K562 (cell line): ENCODE data around the gene ZNF618. TPM values are rescaled to one million over a fixed set of nuclear protein-coding genes. Genes with fewer than 3 reads are reported as not detected.

ENCODE experiments used
- ATAC-seq: fragments of 200-7000 bp; cut with Tn5 transposase; 3 replicates; pipeline ENCODE4 v1.9.1; 2020; ENCODE audit warnings: moderate library complexity
- BruUV-seq: library from RNA; stranded (reverse); fragments of 400-500 nt; replicated peaks from 2 replicates; lab custom pipeline; 2021; lab: Mats Ljungman, UMichigan
- CTCF ChIA-PET: fragments of 300-600 bp; formaldehyde crosslinking; extraction: SDS; loops from one replicate; lab custom pipeline; 2021; ENCODE audit warnings: low intra/inter-chr PET ratio; lab: Yijun Ruan, JAX
- POLR2A ChIA-PET: fragments of 300-600, 350-650 bp; sonication (Branson Sonifier 250); formaldehyde crosslinking; extraction: SDS; loops from one replicate; lab custom pipeline; 2021; ENCODE audit warnings: antibody characterized with exemption, inconsistent platforms; lab: Yijun Ruan, JAX
- DNase-seq, 4 experiments: peaks; one replicate each; pipeline versions ENCODE4 v3.0.0 to v3.0.0-alpha.2; 2011 to 2018; ENCODE audit warnings: low spot score in 3 of 4, mixed read lengths in 3 of 4; ENCODE audit errors: extremely low read depth in 1 of 4
- FAIRE-seq: peaks from 2 replicates; lab custom pipeline; 2011; peaks lifted over from hg19 to GRCh38; lab: Jason Lieb, UNC
- H2AFZ ChIP-seq: 2 replicates; pipeline ENCODE4 v1.6.0; 2011; ENCODE audit warnings: low read depth, low read length, control low read depth, inconsistent platforms
- H3K27ac ChIP-seq: fragments of 200-600 bp; 3 replicates; pipeline ENCODE4 v1.8.0; 2011; ENCODE audit warnings: low read depth, mild to moderate bottlenecking, control low read depth, inconsistent platforms, low read length, moderate library complexity, mixed read lengths; ENCODE audit errors: extremely low read depth
- H3K27me3 ChIP-seq, 2 experiments: fragments of 300-600 bp in 1 of 2; 2 replicates in 1 of 2; 3 replicates in 1 of 2; pipeline versions ENCODE4 v1.6.0 to v1.8.0; 2011; ENCODE audit warnings: inconsistent platforms in 2 of 2, low read length in 2 of 2, mild to moderate bottlenecking in 1 of 2, mixed read lengths in 1 of 2, moderate library complexity in 1 of 2; ENCODE audit not compliant: control insufficient read depth in 2 of 2, insufficient read depth in 2 of 2
- H3K36me3 ChIP-seq: fragments of 300-600 bp; 3 replicates; pipeline ENCODE4 v1.8.0; 2011; ENCODE audit warnings: mild to moderate bottlenecking, low read length, inconsistent platforms; ENCODE audit not compliant: control insufficient read depth, insufficient read depth
- H3K4me1 ChIP-seq, 2 experiments: fragments of 200-600 bp in 1 of 2; replicated peaks in 1 of 2; 2 replicates in 1 of 2; 3 replicates in 1 of 2; pipeline versions ENCODE4 v1.5.1 to v1.8.0; 2011; ENCODE audit warnings: inconsistent platforms in 2 of 2, low read length in 2 of 2, mild to moderate bottlenecking in 1 of 2, mixed read lengths in 1 of 2, moderate library complexity in 1 of 2; ENCODE audit not compliant: control insufficient read depth in 2 of 2, insufficient read depth in 2 of 2
- H3K4me2 ChIP-seq: 2 replicates; pipeline ENCODE4 v1.6.1; 2011; ENCODE audit warnings: low read length, control low read depth, inconsistent platforms, mixed read lengths; ENCODE audit not compliant: insufficient read depth
- H3K4me3 ChIP-seq: fragments of 200-600 bp; sonication (generic), shearing (Covaris generic); 2 replicates; pipeline ENCODE4 v1.5.1; 2016; ENCODE audit warnings: control low read depth, inconsistent platforms
- H3K79me2 ChIP-seq: fragments of 200-600 bp; 3 replicates; pipeline ENCODE4 v1.8.0; 2011; ENCODE audit warnings: low read length, inconsistent platforms; ENCODE audit not compliant: control insufficient read depth, insufficient read depth
- H3K9ac ChIP-seq, 2 experiments: 2 replicates each; pipeline versions ENCODE4 v1.6.0 to v1.6.1; 2011; ENCODE audit warnings: low read depth in 2 of 2, low read length in 2 of 2, control low read depth in 1 of 2, inconsistent platforms in 1 of 2, mild to moderate bottlenecking in 1 of 2, mixed read lengths in 1 of 2; ENCODE audit not compliant: insufficient read depth in 1 of 2
- H3K9me1 ChIP-seq: one replicate; pipeline ENCODE4 v1.6.0; 2011; ENCODE audit warnings: inconsistent platforms, mild to moderate bottlenecking, low read length, moderate library complexity; ENCODE audit not compliant: control insufficient read depth, insufficient read depth
- H3K9me3 ChIP-seq: replicated peaks from 2 replicates; pipeline ENCODE4 v1.5.1; 2011; ENCODE audit warnings: low read depth, low read length, inconsistent platforms; ENCODE audit not compliant: control insufficient read depth, insufficient read depth
- H4K20me1 ChIP-seq: replicated peaks from 2 replicates; pipeline ENCODE4 v1.6.1; 2011; ENCODE audit warnings: low read length, inconsistent platforms, mixed read lengths; ENCODE audit not compliant: control insufficient read depth, insufficient read depth
- HSF4 ChIP-seq: fragments of 250-450 bp; sonication (Bioruptor Pico); IDR thresholded peaks from 2 replicates; pipeline ENCODE4 v2.1.2; 2022; ENCODE audit warnings: mild to moderate bottlenecking, moderate library complexity, borderline replicate concordance
- MEF2D ChIP-seq: conservative IDR thresholded peaks from 2 replicates; pipeline ENCODE4 v1.6.1; 2016; ENCODE audit warnings: low read depth, missing genetic modification characterization, missing compliant biosample characterization
- NRF1 ChIP-seq, 2 experiments: fragments of 450-650 bp; IDR thresholded peaks in 1 of 2; conservative IDR thresholded peaks in 1 of 2; 2 replicates each; pipeline ENCODE4 v1.6.1; 2014; ENCODE audit warnings: mild to moderate bottlenecking in 2 of 2
- ZBTB40 ChIP-seq, 2 experiments: fragments of 450-650 bp in 1 of 2; sonication (generic) in 1 of 2; formaldehyde crosslinking in 1 of 2; IDR thresholded peaks; 2 replicates each; pipeline versions ENCODE4 v1.7.1 to v1.9.0; 2016 to 2022; ENCODE audit warnings: inconsistent platforms in 1 of 2, mild to moderate bottlenecking in 1 of 2, missing genetic modification reagents in 1 of 2
- ZFP1 ChIP-seq: fragments of 450-650 bp; formaldehyde crosslinking; IDR thresholded peaks from 2 replicates; pipeline ENCODE4 v1.4.0; 2020; ENCODE audit warnings: mild to moderate bottlenecking, mixed read lengths
- ZNF583 ChIP-seq: fragments of 250-450 bp; sonication (Bioruptor Pico); IDR thresholded peaks from 2 replicates; pipeline ENCODE4 v1.4.0; 2020
- ZNF668 ChIP-seq: fragments of 250-450 bp; sonication (Bioruptor Pico); IDR thresholded peaks from 2 replicates; pipeline ENCODE4 v1.8.0; 2022; ENCODE audit warnings: mild to moderate bottlenecking, inconsistent platforms
- ZNF695 ChIP-seq: fragments of 450-650 bp; formaldehyde crosslinking; IDR thresholded peaks from 2 replicates; pipeline ENCODE4 v1.4.0; 2020; ENCODE audit warnings: mild to moderate bottlenecking, moderate library complexity
- WGBS: fragments of 100-300 bp; shearing (Covaris generic); methylation state at CpG from one replicate; pipeline ENCODE4 v1.1.6; 2016; ENCODE audit warnings: low coverage, mixed read lengths; ENCODE audit not compliant: insufficient coverage; ENCODE audit errors: missing lambda C conversion rate; 5-methylcytosine and 5-hydroxymethylcytosine counted together
- in situ Hi-C: fragments of 300-500 bp; cut with MboI; formaldehyde crosslinking; loops from 4 replicates; pipeline ENCODE4 v1.15.0; 2018; ENCODE audit warnings: inconsistent platforms, mixed read lengths
- intact Hi-C: fragments of 100-400 bp; cut with micrococcal nuclease; formaldehyde crosslinking; loops from 2 replicates; pipeline ENCODE4 v1.14.2; 2022
- polyA plus RNA-seq, 8 experiments: library from polyadenylated mRNA; depleted of rRNA in 4 of 8; stranded (reverse) in 5 of 8; unstranded in 3 of 8; fragments of >200 nt; fragmentation: Nextera tagmentation in 2 of 8; fragmentation: Illumina TruSeq in 1 of 8; extraction: Ambion mirVana in 2 of 8; extraction: Trizol in 1 of 8; gene quantifications; 2 replicates each; pipeline versions ENCODE4 v1.2.1 to v1.2.3, GENCODE V29; 2011 to 2014; ENCODE audit warnings: inconsistent platforms in 1 of 8, missing spikeins in 1 of 8
- total RNA-seq, 7 experiments: library from RNA; depleted of rRNA in 6 of 7; stranded (reverse); fragments of >200 nt in 6 of 7; fragmentation: Illumina TruSeq in 2 of 7; extraction: Trizol in 2 of 7; gene quantifications; 2 replicates each; pipeline versions ENCODE4 v1.2.1 to v1.2.3, GENCODE V29; 2011 to 2021; ENCODE audit warnings: low replicate concordance in 1 of 7

The ZNF618 gene
- total and polyA plus RNA-seq, 9 of the 15 experiments (the other 6 are each of a cell fraction or from before 2014, with no cell fraction given) = 0.08 to 13.7 (median 3.4) TPM

DNA sequence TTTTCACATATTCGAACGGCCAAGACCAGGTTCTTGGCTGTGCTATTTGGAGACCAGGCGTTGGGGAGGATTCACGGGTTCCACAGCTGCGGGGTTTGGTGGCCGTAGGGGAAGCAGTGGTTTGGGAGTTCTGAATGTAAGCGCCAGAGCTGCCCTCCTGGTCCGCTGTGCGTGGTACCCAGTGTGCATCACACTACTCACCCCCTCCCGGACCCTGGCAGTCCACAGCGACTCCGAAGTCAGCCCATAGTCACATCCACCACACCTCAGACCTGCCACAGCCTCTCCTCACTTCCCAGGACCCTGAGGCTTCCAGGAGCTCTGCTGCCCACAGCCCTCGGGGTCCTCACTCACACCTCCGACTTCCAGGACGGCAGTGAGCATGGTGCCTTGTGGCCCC, 175.2 kb downstream of the ZNF618 start:
- Histone ChIP-seq H4K20me1 (no peaks in the 10 kb centered on the region), H3K4me3 (no peak overlapping the region), H3K36me3 (peaks cover 12% of the 10 kb centered on the region; the same call in 2 of the 3 replicates), H3K9me3 (no peaks in the 10 kb centered on the region), H3K4me1 (no peaks in the 10 kb centered on the region), H3K27me3 (peaks cover 0 to 20% of the 10 kb centered on the region in 2 experiments; a peak in 2 of 5 replicates), H2AFZ (no peak overlapping the region), H3K4me2 (no peak overlapping the region), H3K79me2 (no peaks in the 10 kb centered on the region), H3K9ac (no peak overlapping the region), H3K9me1 (no peaks in the 10 kb centered on the region), H3K27ac (no peak overlapping the region)
- no peak for TF ChIP-seq ZBTB40 (IDR thresholded peaks at IDR 0.05)
- no peak for TF ChIP-seq ZBTB40 (CRISPR knock-in tag; IDR thresholded peaks at IDR 0.05)
- TF ChIP-seq ZFP1 = no peak
- no peak for TF ChIP-seq ZNF695 (CRISPR knock-in tag)
- no peak for TF ChIP-seq MEF2D (tag)
- TF ChIP-seq NRF1 (conservative IDR thresholded peaks at IDR 0.05 in 1 of 2, IDR thresholded peaks at IDR 0.05 in 1 of 2) = no peak
- no peak for TF ChIP-seq HSF4 (CRISPR knock-in tag)
- TF ChIP-seq ZNF668 (CRISPR knock-in tag) = no peak
- TF ChIP-seq ZNF583 (CRISPR knock-in tag) = no peak
- DNase-seq (no peak), FAIRE-seq (no peak), ATAC-seq (no peak)
- ChIA-PET POLR2A (no interaction called here), CTCF (no interaction called here)
- intact Hi-C loops (no loop called here), in situ Hi-C loops (no loop called here)
- WGBS = 44% methylated on average over 15 of the region's 15 CpGs
- BruUV-seq = no TSS peak
